C4-2B (cell line): ENCODE measurements around the gene DARS1.

ENCODE experiments used
- H3K27ac ChIP-seq: fragments of 450-650 bp; 2 replicates; pipeline ENCODE4 v1.5.1; 2017
- ZFX ChIP-seq: fragments of 450-650 bp; IDR thresholded peaks from 2 replicates; pipeline ENCODE4 v1.6.1; 2017
- TF ChIP-seq, protein P1 (sequence below): fragments of 450-650 bp; conservative IDR thresholded peaks from 2 replicates; pipeline ENCODE4 v1.5.1; 2017; ENCODE audit warnings: mild to moderate bottlenecking

Gene DARS1

GRCh38 chr2:136028001-136028400 lies 42.6 kb upstream of the DARS1 start:
- no peak overlapping the region for H3K27ac ChIP-seq
- TF ChIP-seq, protein P1, sequence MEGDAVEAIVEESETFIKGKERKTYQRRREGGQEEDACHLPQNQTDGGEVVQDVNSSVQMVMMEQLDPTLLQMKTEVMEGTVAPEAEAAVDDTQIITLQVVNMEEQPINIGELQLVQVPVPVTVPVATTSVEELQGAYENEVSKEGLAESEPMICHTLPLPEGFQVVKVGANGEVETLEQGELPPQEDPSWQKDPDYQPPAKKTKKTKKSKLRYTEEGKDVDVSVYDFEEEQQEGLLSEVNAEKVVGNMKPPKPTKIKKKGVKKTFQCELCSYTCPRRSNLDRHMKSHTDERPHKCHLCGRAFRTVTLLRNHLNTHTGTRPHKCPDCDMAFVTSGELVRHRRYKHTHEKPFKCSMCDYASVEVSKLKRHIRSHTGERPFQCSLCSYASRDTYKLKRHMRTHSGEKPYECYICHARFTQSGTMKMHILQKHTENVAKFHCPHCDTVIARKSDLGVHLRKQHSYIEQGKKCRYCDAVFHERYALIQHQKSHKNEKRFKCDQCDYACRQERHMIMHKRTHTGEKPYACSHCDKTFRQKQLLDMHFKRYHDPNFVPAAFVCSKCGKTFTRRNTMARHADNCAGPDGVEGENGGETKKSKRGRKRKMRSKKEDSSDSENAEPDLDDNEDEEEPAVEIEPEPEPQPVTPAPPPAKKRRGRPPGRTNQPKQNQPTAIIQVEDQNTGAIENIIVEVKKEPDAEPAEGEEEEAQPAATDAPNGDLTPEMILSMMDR: no peak

DNA sequence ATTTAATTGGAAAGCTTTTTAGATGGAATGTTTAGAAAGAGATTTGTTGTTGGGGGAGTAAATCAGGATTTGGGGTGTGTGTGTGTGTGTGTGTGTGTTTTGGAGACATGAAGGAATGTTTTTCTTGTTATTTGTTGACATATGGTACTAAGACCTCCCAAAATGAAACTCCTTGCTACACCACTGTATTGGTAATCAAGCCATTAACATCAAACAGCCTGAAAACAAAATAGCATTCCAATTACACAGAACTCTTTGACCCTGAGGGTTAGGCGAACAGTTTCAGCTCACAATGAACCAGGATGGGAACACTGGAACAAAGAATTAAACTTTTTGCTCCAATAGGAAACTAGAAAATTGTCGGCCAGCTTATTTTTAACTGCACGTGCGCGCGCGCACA lies 41.7 kb upstream of the DARS1 start:
- TF ChIP-seq, protein P1: no peak
- H3K27ac ChIP-seq: no peak overlapping the region

GRCh38 chr2:136025057-136025973 lies 39.9 kb upstream of the DARS1 start:
- no peak overlapping the region for H3K27ac ChIP-seq
- no peak for TF ChIP-seq ZFX

GRCh38 chr2:136024616-136025015 lies 39.2 kb upstream of the DARS1 start:
- H3K27ac ChIP-seq: no peak overlapping the region
- TF ChIP-seq ZFX: no peak
- TF ChIP-seq, protein P1: no peak

DNA sequence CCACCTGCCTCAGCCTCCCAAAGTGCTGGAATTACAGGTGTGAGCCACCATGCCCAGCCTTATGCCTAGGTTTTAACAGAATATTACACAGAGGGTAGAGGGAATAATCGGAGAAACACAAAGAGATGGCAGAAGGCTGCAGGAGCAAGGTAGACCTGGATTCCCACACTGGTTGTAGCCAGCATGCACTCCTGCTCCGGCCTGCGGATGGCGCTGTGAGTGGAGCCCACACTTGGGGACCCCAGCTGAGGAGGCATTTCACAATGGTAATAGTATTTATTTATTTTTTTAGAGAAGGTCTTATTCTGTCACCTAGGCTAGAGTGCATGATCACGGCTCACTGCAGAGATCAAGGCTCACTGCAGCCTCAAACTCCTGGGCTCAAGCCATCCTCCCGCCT lies 38.8 kb upstream of the DARS1 start:
- TF ChIP-seq, protein P1: no peak
- no peak for TF ChIP-seq ZFX
- no peak overlapping the region for H3K27ac ChIP-seq

DNA sequence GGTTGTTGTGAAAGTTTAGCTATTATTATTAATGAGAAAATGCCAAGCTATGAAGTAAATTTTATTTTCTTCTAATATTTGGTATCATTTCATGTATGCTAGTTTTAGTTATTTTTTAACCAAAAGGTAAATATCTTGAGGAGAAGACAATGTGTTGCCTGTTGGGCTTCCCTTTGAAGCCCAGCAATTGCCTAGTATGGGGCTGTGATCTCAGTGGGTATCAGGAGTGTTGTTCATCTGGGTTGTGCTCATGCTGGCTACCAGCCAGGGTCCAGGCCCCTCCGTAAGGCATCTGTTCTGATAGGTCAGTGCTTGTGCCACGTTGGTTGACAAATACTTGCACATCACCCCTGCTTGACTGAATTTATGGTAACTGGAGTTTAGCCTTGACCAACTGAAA lies 38.0 kb upstream of the DARS1 start:
- TF ChIP-seq, protein P1: no peak
- no peak for TF ChIP-seq ZFX
- H3K27ac ChIP-seq: no peak overlapping the region

DNA sequence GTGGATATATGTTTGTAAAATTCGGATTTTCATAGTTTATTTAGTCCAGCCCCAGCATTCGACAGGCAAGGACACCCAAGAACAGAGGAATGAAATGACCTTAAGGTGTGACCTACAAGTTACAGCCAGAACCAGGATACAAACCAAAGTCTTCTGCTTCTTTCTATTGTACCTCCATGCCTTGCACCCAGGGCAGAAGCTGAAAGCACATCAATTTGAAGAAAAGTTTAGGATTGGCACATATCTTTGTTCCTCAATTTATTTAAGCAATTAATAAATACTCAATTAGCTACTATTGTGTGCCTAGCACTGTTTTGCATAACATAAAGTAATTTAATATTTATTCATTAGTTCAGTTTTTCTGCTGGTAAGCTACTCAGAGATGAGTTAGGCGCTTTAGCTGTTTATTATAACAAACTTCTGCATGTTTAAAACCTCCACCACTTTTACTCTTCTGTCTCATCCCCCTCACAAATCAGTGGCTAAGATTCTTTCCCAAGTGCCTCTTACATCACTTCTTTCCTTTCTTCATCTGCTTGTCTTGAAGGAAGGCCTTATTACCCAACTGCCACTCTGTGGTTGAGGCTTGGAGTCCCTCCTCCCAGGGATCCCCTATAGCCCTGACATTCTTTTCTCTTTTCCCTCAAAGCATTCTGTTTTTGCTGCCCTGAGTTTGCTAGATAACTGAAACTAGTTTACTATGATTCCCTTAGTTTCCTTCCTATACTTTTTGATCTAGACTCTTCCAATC lies 37.1 kb upstream of the DARS1 start:
- TF ChIP-seq ZFX: no peak
- TF ChIP-seq, protein P1: no peak
- no peak overlapping the region for H3K27ac ChIP-seq
